ENCODE data around the gene IDH2. TPM values are rescaled to one million over a fixed set of nuclear protein-coding genes. Genes with fewer than 3 reads are reported as not detected.
"Not testable (repeated sequence)": the region's sequence is repeated elsewhere in the genome, so short reads cannot be mapped to it uniquely, and the experiment has no call there.

IDH2 gene
- total RNA-seq, 4 donors from 2014 or later = 19.1 to 101 (median 85.1) TPM

- 76 to 77% methylated on average over 5 to 7 of the region's 7 CpGs for WGBS, 2 donors (ENCODE audit: low coverage in 1 of 2)
- no peaks in the 10 kb centered on the region for H3K36me3 ChIP-seq
- no peak overlapping the region for H3K4me3 ChIP-seq
- H3K27me3 ChIP-seq = no peaks in the 10 kb centered on the region
- H3K27ac ChIP-seq = no peak overlapping the region
- H3K4me1 ChIP-seq = no peaks in the 10 kb centered on the region
- H3K9me3 ChIP-seq = peaks cover 11 to 17% of the 10 kb centered on the region in 2 donors
- TF ChIP-seq CTCF (IDR thresholded peaks at IDR 0.05) (no peak), POLR2AphosphoS5 (IDR thresholded peaks at IDR 0.05) (no peak), POLR2A (IDR thresholded peaks at IDR 0.05) (no peak), EP300 (IDR thresholded peaks at IDR 0.05; ENCODE audit: low read depth) (no peak)
- in situ Hi-C loops (cut with MboI; ENCODE audit: low pct_ligation_motif_present in 1 of 4, low pct_unique_long_range_greater_than_20kb in 1 of 4, low sequenced_read_pairs in 3 of 4) = no loop called here
- intact Hi-C loops (cut with DNase I; ENCODE audit: low total_unique reads) = no loop called here
- DNase-seq = no peak
Measured at GRCh38 chr15:90113166-90113565, 10.9 kb upstream of the IDH2 start.

DNA sequence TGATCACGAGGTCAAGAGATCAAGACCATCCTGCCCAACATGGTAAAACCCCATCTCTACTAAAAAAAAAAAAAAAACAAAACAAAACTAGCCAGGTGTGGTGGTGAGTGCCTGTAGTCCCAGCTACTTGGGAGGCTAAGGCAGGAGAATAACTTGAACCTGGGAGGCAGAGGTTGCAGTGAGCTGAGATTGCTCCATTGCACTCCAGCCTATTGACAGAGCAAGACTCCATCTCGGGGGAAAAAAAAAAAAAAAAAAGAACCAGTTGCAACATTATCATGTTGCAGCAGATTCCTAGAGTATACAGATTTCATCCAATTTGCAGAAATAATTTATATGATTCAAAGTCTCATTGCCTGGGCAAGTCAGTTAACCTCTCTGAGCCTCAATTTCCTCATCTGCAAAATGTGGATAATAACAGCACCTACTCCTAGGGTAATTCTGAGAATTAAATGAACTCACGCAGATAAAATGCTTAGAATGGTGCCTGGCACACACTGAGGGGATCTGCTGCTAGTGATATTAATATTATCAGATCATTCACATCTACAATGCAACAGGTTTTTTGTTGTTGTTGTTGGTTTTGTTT, 7.0 kb upstream of the IDH2 start:
- H3K4me1 ChIP-seq = peaks cover 0 to 16% (median 8%) of the 10 kb centered on the region in 4 donors
- H3K9me3 ChIP-seq; intact Hi-C loops (cut with DNase I; ENCODE audit: low total_unique reads); in situ Hi-C loops (cut with MboI; ENCODE audit: low pct_ligation_motif_present in 1 of 4, low pct_unique_long_range_greater_than_20kb in 1 of 4, low sequenced_read_pairs in 3 of 4); H3K27ac ChIP-seq; H3K36me3 ChIP-seq; H3K27me3 ChIP-seq; DNase-seq; H3K4me3 ChIP-seq: not testable (repeated sequence)
- 55 to 100% methylated on average over 1 to 3 of the region's 3 CpGs for WGBS, 2 donors (ENCODE audit: low coverage in 1 of 2)

DNA sequence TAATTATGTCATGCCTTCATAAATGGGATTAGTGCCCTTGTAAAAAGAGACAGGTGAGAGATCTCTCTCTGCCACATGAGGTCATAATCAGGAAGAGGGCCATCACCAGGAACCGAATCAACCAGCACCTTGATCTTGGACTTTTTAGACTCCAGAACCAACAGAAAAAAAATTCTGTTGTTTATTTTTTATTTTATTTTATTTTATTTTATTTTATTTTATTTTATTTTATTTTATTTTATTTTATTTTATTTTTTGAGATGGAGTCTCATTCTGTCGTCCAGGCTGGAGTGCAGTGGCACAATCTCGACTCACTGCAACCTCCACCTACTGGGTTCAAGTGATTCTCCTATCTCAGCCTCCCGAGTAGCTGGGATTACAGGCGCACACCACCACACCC, 5.8 kb upstream of the IDH2 start:
- H3K27ac ChIP-seq; DNase-seq; in situ Hi-C loops (cut with MboI; ENCODE audit: low pct_ligation_motif_present in 1 of 4, low pct_unique_long_range_greater_than_20kb in 1 of 4, low sequenced_read_pairs in 3 of 4); H3K4me3 ChIP-seq; H3K36me3 ChIP-seq; H3K27me3 ChIP-seq; H3K9me3 ChIP-seq; intact Hi-C loops (cut with DNase I; ENCODE audit: low total_unique reads): not testable (repeated sequence)
- WGBS, 2 donors (ENCODE audit: low coverage in 1 of 2) = 63 to 88% methylated on average over 4 to 5 of the region's 5 CpGs
- peaks cover 0 to 28% (median 17%) of the 10 kb centered on the region in 4 donors for H3K4me1 ChIP-seq

- TF ChIP-seq POLR2A (IDR thresholded peaks at IDR 0.05) (no peak), POLR2AphosphoS5 (IDR thresholded peaks at IDR 0.05) (no peak), CTCF (IDR thresholded peaks at IDR 0.05) (no peak)
- peak overlapping the region in 3 of 4 donors; percentile 55 to 99 (median 96) for H3K27ac ChIP-seq
- H3K9me3 ChIP-seq = no peaks in the 10 kb centered on the region
- no peaks in the 10 kb centered on the region for H3K36me3 ChIP-seq
- no peak overlapping the region for H3K4me3 ChIP-seq
- in situ Hi-C loops (cut with MboI; ENCODE audit: low pct_ligation_motif_present in 1 of 4, low pct_unique_long_range_greater_than_20kb in 1 of 4, low sequenced_read_pairs in 3 of 4) = no loop called here
- DNase-seq = no peak
- intact Hi-C loops (cut with DNase I; ENCODE audit: low total_unique reads) = no loop called here
- no peaks in the 10 kb centered on the region for H3K27me3 ChIP-seq
- H3K4me1 ChIP-seq = peaks cover 0 to 31% (median 21%) of the 10 kb centered on the region in 4 donors
- 62 to 81% methylated on average over 6 to 7 of the region's 7 CpGs for WGBS, 2 donors (ENCODE audit: low coverage in 1 of 2)
Measured at GRCh38 chr15:90106522-90107117, 4.4 kb upstream of the IDH2 start.

- Histone ChIP-seq H3K9me3 (no peaks in the 10 kb centered on the region), H3K27me3 (no peaks in the 10 kb centered on the region), H3K36me3 (no peaks in the 10 kb centered on the region), H3K4me3 (no peak overlapping the region), H3K4me1 (peaks cover 6 to 41% (median 32%) of the 10 kb centered on the region in 4 donors), H3K27ac (peak overlapping the region in 2 of 4 donors; percentile 96 to 99)
- in situ Hi-C loops (cut with MboI; ENCODE audit: low pct_ligation_motif_present in 1 of 4, low pct_unique_long_range_greater_than_20kb in 1 of 4, low sequenced_read_pairs in 3 of 4) (no loop called here), intact Hi-C loops (cut with DNase I; ENCODE audit: low total_unique reads) (no loop called here)
- TF ChIP-seq CTCF (IDR thresholded peaks at IDR 0.05) (no peak), POLR2AphosphoS5 (IDR thresholded peaks at IDR 0.05) (no peak), POLR2A (IDR thresholded peaks at IDR 0.05) (no peak), EP300 (IDR thresholded peaks at IDR 0.05; ENCODE audit: low read depth) (no peak)
- DNase-seq = no peak
- WGBS, 2 donors (ENCODE audit: low coverage in 1 of 2) = 80 to 81% methylated on average over 4 to 7 of the region's 7 CpGs
Measured at GRCh38 chr15:90105521-90105920, 3.3 kb upstream of the IDH2 start.

Data from transverse colon (tissue), 4 donors.